Measurements from ENCODE around the gene FDXR.

The FDXR gene

GRCh38 chr17:74904687-74905409 lies 32.1 kb upstream of the FDXR start:
- no peak for TF ChIP-seq CTCF (IDR thresholded peaks at IDR 0.05; ENCODE audit: insufficient read depth, low read depth, low read length, missing control alignments)

DNA sequence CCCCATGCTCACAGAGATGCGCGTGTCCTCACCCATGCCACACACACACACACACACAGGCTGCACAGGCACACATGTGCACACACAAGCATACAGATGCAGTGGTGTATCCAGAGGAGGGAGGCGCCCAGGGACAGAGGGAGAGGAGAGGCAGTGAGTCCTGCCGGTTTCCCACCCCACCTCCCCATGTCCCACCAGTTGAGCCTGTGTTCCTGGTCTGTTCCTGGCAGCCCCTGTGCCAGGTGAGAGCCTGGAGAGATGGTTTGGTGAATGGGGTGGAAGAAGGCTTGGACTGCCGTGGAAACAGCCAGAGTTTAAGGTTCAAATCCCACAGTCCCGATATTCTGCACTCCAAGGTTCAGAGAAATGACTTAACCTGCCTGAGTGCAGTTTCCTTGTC lies 30.9 kb upstream of the FDXR start:
- no peak for DNase-seq (ENCODE audit: low read depth)
- no peak for TF ChIP-seq CTCF (IDR thresholded peaks at IDR 0.05; ENCODE audit: insufficient read depth, low read depth, low read length, missing control alignments)
- H3K4me3 ChIP-seq (ENCODE audit: low read length) = no peak overlapping the region

More at GRCh38 chr17:74904687-74905409, 32.1 kb upstream of the FDXR start:
- no peak overlapping the region for H3K4me3 ChIP-seq (ENCODE audit: low read length)
- peak; percentile 32 for DNase-seq (ENCODE audit: low read depth)

DNA sequence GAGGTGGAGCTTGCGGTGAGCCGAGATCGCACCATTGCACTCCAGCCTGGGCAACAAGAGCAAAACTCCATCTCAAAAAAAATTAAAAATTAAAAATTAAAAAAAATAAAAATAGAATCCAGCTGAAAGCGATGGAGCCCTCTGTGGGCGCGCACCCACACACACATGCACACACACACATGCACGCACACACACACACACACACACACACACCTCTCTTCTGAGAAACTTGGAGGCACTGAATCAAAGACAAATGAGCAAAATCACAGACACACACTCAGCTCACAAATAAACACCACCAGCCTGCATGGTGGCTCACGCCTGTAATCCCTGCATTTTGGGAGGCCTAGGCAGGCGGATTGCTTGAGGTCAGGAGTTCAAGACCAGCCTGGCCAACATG lies 30.2 kb upstream of the FDXR start:
- H3K4me3 ChIP-seq (ENCODE audit: low read length) = no peak overlapping the region
- no peak for DNase-seq (ENCODE audit: low read depth)
- no peak for TF ChIP-seq CTCF (IDR thresholded peaks at IDR 0.05; ENCODE audit: insufficient read depth, low read depth, low read length, missing control alignments)

DNA sequence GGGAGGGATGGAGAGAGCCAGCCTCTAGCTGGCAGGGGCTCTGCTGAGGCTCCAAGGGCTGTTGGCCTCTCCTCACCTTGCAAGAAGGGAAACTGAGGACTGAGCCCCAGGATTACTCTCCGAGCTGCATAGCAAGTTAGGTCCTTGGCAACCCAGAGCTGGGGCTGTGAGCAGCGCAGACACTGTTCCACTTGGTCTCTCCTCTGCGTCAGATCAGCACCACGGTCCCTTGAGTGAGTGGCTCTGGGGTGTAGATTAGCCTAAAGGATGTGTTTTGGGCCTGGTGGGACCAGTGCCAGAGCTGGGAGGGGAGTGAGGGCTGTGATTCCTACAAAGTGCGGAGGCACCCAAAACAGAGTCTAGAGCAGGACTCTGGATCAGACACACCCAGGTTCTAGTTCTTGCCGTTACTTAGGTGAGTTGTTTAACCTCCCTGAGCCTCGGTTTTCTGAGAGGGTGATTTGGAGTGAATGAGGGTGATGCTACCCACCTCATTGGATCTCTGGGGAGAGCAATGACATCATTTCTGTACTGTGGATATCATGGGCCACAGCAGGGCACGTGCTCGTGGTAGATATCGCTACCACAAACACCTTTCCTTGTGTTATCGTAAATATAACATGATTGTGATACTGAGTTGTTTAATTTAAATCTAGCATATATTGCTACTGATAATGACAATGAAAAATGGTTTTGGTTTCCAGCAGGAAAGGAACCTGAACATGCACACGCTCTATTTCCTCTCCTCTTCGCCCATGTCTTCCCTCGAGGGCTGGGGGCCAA lies 28.8 kb upstream of the FDXR start:
- no peak for DNase-seq (ENCODE audit: low read depth)
- H3K4me3 ChIP-seq (ENCODE audit: low read length) = no peak overlapping the region
- TF ChIP-seq CTCF (IDR thresholded peaks at IDR 0.05; ENCODE audit: insufficient read depth, low read depth, low read length, missing control alignments) = no peak

GRCh38 chr17:74900208-74900607 lies 27.4 kb upstream of the FDXR start:
- TF ChIP-seq CTCF (IDR thresholded peaks at IDR 0.05; ENCODE audit: insufficient read depth, low read depth, low read length, missing control alignments) = no peak
- no peak overlapping the region for H3K4me3 ChIP-seq (ENCODE audit: low read length)
- no peak for DNase-seq (ENCODE audit: low read depth)

DNA sequence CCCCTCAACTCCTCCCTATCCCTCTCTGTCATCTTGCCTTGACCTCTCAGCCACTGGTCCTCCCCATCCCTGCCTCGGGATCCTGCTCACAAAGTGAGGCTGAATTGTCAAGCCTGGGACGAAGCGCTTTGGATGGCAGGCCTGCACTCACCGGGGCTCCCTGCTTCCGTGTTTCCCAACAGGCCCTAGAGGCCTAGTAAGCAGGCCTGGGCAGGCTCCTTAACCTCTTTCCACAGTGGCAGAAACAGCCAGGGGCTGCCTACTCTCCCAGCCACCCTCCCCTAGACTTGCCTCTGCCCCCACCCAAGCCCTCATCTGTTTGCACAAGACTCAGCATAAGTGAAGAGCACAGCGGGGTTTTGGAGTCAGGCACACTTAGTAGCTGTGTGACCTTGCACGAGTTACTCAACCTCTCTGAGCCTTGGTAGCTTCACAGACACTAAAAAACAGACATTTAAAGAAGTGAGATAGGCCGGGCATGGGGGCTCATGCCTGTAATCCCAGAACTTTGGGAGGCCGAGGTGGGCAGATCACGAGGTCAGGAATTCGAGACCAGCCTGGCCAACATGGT lies 25.7 kb upstream of the FDXR start:
- H3K4me3 ChIP-seq (ENCODE audit: low read length) = no peak overlapping the region
- TF ChIP-seq CTCF (IDR thresholded peaks at IDR 0.05; ENCODE audit: insufficient read depth, low read depth, low read length, missing control alignments) = no peak
- DNase-seq (ENCODE audit: low read depth) = peak; percentile 87
